DND-41 (cell line): ENCODE results near the gene GRID2IP.
A peak's percentile ranks its signal among the peaks of the same experiment; 100 is the strongest.

Source experiments
- ATAC-seq: fragments of 200-7000 bp; cut with Tn5 transposase; 3 replicates; pipeline ENCODE4 v1.9.1; 2021; ENCODE audit warnings: low read depth; ENCODE audit not compliant: insufficient read depth
- DNase-seq: peaks from one replicate; pipeline ENCODE4 v3.0.0-alpha.2; 2020
- H2AFZ ChIP-seq: 2 replicates; pipeline ENCODE4 v1.6.0; 2012; ENCODE audit warnings: low read depth, low read length
- H3K27ac ChIP-seq: 2 replicates; pipeline ENCODE4 v1.5.1; 2012; ENCODE audit warnings: low read length, inconsistent platforms
- H3K27me3 ChIP-seq: fragments of 200-600 bp; sonication (generic); 2 replicates; pipeline ENCODE4 v1.6.0; 2012; ENCODE audit warnings: low read length, mild to moderate bottlenecking, inconsistent platforms; ENCODE audit not compliant: insufficient read depth, poor library complexity
- H3K36me3 ChIP-seq: 2 replicates; pipeline ENCODE4 v1.5.1; 2012; ENCODE audit warnings: low read length, inconsistent platforms; ENCODE audit not compliant: insufficient read depth
- H3K4me1 ChIP-seq: 2 replicates; pipeline ENCODE4 v1.5.1; 2012; ENCODE audit warnings: mild to moderate bottlenecking, low read length; ENCODE audit not compliant: insufficient read depth
- H3K4me2 ChIP-seq: 2 replicates; pipeline ENCODE4 v1.6.0; 2012; ENCODE audit warnings: mild to moderate bottlenecking, moderate library complexity, low read length, inconsistent platforms; ENCODE audit not compliant: insufficient read depth
- H3K4me3 ChIP-seq, 2 experiments: fragments of 200-600 bp in 1 of 2; shearing (Covaris generic) in 1 of 2; 2 replicates each; pipeline ENCODE4 v1.5.1; 2012 to 2016; ENCODE audit warnings: inconsistent platforms in 2 of 2, low read length in 2 of 2, mild to moderate bottlenecking in 2 of 2, low read depth in 1 of 2, moderate library complexity in 1 of 2
- H3K79me2 ChIP-seq: 2 replicates; pipeline ENCODE4 v1.6.0; 2012; ENCODE audit warnings: low read length, inconsistent platforms; ENCODE audit not compliant: insufficient read depth
- H3K9ac ChIP-seq: 2 replicates; pipeline ENCODE4 v1.6.0; 2012; ENCODE audit warnings: low read depth, mild to moderate bottlenecking, inconsistent platforms, low read length, moderate library complexity
- H3K9me3 ChIP-seq: 2 replicates; pipeline ENCODE4 v1.5.1; 2012; ENCODE audit warnings: low read length, moderate library complexity, mild to moderate bottlenecking, inconsistent platforms; ENCODE audit not compliant: insufficient read depth, severe bottlenecking
- H4K20me1 ChIP-seq: 2 replicates; pipeline ENCODE4 v1.6.0; 2012; ENCODE audit warnings: low read length; ENCODE audit not compliant: insufficient read depth
- CTCF ChIP-seq: IDR thresholded peaks from 2 replicates; pipeline ENCODE4 v1.5.1; 2012; ENCODE audit warnings: borderline replicate concordance, low read length, moderate library complexity, mild to moderate bottlenecking; ENCODE audit not compliant: poor library complexity, severe bottlenecking; ENCODE audit errors: extremely low read depth
- EZH2 ChIP-seq: IDR thresholded peaks from 3 replicates; pipeline ENCODE4 v1.6.1; 2012; ENCODE audit warnings: borderline replicate concordance, low read depth, mild to moderate bottlenecking, moderate library complexity, low read length, inconsistent platforms; ENCODE audit not compliant: severe bottlenecking

The GRID2IP gene

GRCh38 chr7:6551016-6551511 lies at the start of gene GRID2IP:
GRID2IP (minus strand) TSS chr7:6551461; CDS start chr7:6551436, 25 bp downstream.
- H3K4me1 ChIP-seq = no peaks in the 10 kb centered on the region
- ATAC-seq (no peak), DNase-seq (no peak)
- H2AFZ ChIP-seq = no peak within 1 kb of the TSS
- H3K27ac ChIP-seq = no peak within 1 kb of the TSS
- H3K4me2 ChIP-seq = no peak within 1 kb of the TSS
- H3K27me3 ChIP-seq = no peaks in the 10 kb centered on the region
- no peaks in the 10 kb centered on the region for H3K9me3 ChIP-seq
- no peak within 1 kb of the TSS for H3K9ac ChIP-seq
- no peak for TF ChIP-seq EZH2
- no peak for TF ChIP-seq CTCF
- no peak within 1 kb of the TSS for H3K4me3 ChIP-seq
- H3K79me2 ChIP-seq = no peaks in the 10 kb centered on the region
- no peaks in the 10 kb centered on the region for H3K36me3 ChIP-seq
- H4K20me1 ChIP-seq = no peaks in the 10 kb centered on the region

GRCh38 chr7:6600093-6600492 lies 48.8 kb upstream of the GRID2IP start:
- no peaks in the 10 kb centered on the region for H3K4me1 ChIP-seq
- DNase-seq = no peak
- H3K4me2 ChIP-seq = no peak overlapping the region
- no peaks in the 10 kb centered on the region for H3K9me3 ChIP-seq
- ATAC-seq = no peak
- TF ChIP-seq EZH2 (no peak), CTCF (no peak)
- peaks cover 12% of the 10 kb centered on the region; the same call in 1 of the 2 replicates for H3K79me2 ChIP-seq
- H3K36me3 ChIP-seq = peaks cover 96% of the 10 kb centered on the region
- H2AFZ ChIP-seq = no peak overlapping the region
- H3K27ac ChIP-seq = no peak overlapping the region
- no peak overlapping the region for H3K4me3 ChIP-seq
- no peaks in the 10 kb centered on the region for H3K27me3 ChIP-seq
- peaks cover 24% of the 10 kb centered on the region; the same call in 1 of the 2 replicates for H4K20me1 ChIP-seq
- no peak overlapping the region for H3K9ac ChIP-seq

GRCh38 chr7:6590645-6591110 lies 39.4 kb upstream of the GRID2IP start:
- H3K4me3 ChIP-seq = peak overlapping the region; percentile 76 to 99
- peak overlapping the region; percentile 90 for H3K27ac ChIP-seq
- peaks cover 43% of the 10 kb centered on the region for H3K79me2 ChIP-seq
- ATAC-seq (no peak; the same call in 1 of the 3 replicates), DNase-seq (peak; percentile 15)
- no peaks in the 10 kb centered on the region for H3K27me3 ChIP-seq
- TF ChIP-seq CTCF (no peak), EZH2 (no peak)
- H3K36me3 ChIP-seq = peaks cover 64% of the 10 kb centered on the region
- H3K4me2 ChIP-seq = peak overlapping the region; percentile 76
- H3K9me3 ChIP-seq = no peaks in the 10 kb centered on the region
- peaks cover 18% of the 10 kb centered on the region; the same call in 1 of the 2 replicates for H4K20me1 ChIP-seq
- peaks cover 29% of the 10 kb centered on the region for H3K4me1 ChIP-seq
- peak overlapping the region; percentile 96 for H2AFZ ChIP-seq
- H3K9ac ChIP-seq = peak overlapping the region; percentile 92
